Suprapubic skin (tissue), 4 donors: ENCODE data around the gene CEP170B. TPM values are rescaled to one million over a fixed set of nuclear protein-coding genes. Genes with fewer than 3 reads are reported as not detected.
A peak's percentile ranks its signal among the peaks of the same experiment; 100 is the strongest.
"Not testable (repeated sequence)": the region's sequence is repeated elsewhere in the genome, so short reads cannot be mapped to it uniquely, and the experiment has no call there.

Experiments
- DNase-seq, 2 donors: peaks; one replicate each; pipeline ENCODE4 v3.0.0-alpha.2; 2019; ENCODE audit warnings: low spot score in 2 of 2
- H3K27ac ChIP-seq: fragments of 200-600 bp; sonication (generic); one replicate; pipeline ENCODE4 v1.5.1; 2019
- H3K27me3 ChIP-seq: fragments of 200-600 bp; sonication (generic); one replicate; pipeline ENCODE4 v1.5.1; 2019
- H3K36me3 ChIP-seq: fragments of 200-600 bp; sonication (generic); one replicate; pipeline ENCODE4 v1.5.1; 2019
- H3K4me1 ChIP-seq: fragments of 200-600 bp; sonication (generic); one replicate; pipeline ENCODE4 v1.5.1; 2019
- H3K4me3 ChIP-seq: fragments of 200-600 bp; sonication (generic); one replicate; pipeline ENCODE4 v1.5.1; 2019; ENCODE audit warnings: mild to moderate bottlenecking
- H3K9me3 ChIP-seq: fragments of 200-600 bp; sonication (generic); one replicate; pipeline ENCODE4 v1.5.1; 2019
- EP300 ChIP-seq: sonication (generic); formaldehyde crosslinking; IDR thresholded peaks from one replicate; pipeline ENCODE4 v1.6.1; 2017; ENCODE audit warnings: antibody characterized with exemption
- POLR2A ChIP-seq, 2 donors: fragments of 450-650 bp; IDR thresholded peaks; one replicate each; pipeline ENCODE4 v1.6.1; 2017; ENCODE audit warnings: antibody characterized with exemption in 2 of 2, mild to moderate bottlenecking in 2 of 2, moderate library complexity in 2 of 2
- POLR2AphosphoS5 ChIP-seq, 3 donors: sonication (generic); formaldehyde crosslinking; IDR thresholded peaks; one replicate each; pipeline ENCODE4 v1.6.1; 2017; ENCODE audit warnings: antibody characterized with exemption in 3 of 3
- WGBS: methylation state at CpG from one replicate; pipeline ENCODE4 v1.1.5; 2018; 5-methylcytosine and 5-hydroxymethylcytosine counted together
- total RNA-seq, 4 donors: library from RNA; depleted of rRNA; stranded (reverse); fragments of >200 nt; gene quantifications; one replicate each; pipeline ENCODE4 v1.1.0, GENCODE V29; 2016
- TF ChIP-seq, protein P1 (sequence below), 2 donors: fragments of 200-600 bp in 1 of 2; fragments of 450-650 bp in 1 of 2; sonication (generic) in 1 of 2; IDR thresholded peaks; one replicate each; pipeline ENCODE4 v1.5.1; 2016 to 2019; ENCODE audit warnings: antibody characterized with exemption in 2 of 2, mild to moderate bottlenecking in 1 of 2, moderate library complexity in 1 of 2

CEP170B gene
- total RNA-seq, 4 donors from 2014 or later = 53.3 to 70.1 (median 60.4) TPM

DNA sequence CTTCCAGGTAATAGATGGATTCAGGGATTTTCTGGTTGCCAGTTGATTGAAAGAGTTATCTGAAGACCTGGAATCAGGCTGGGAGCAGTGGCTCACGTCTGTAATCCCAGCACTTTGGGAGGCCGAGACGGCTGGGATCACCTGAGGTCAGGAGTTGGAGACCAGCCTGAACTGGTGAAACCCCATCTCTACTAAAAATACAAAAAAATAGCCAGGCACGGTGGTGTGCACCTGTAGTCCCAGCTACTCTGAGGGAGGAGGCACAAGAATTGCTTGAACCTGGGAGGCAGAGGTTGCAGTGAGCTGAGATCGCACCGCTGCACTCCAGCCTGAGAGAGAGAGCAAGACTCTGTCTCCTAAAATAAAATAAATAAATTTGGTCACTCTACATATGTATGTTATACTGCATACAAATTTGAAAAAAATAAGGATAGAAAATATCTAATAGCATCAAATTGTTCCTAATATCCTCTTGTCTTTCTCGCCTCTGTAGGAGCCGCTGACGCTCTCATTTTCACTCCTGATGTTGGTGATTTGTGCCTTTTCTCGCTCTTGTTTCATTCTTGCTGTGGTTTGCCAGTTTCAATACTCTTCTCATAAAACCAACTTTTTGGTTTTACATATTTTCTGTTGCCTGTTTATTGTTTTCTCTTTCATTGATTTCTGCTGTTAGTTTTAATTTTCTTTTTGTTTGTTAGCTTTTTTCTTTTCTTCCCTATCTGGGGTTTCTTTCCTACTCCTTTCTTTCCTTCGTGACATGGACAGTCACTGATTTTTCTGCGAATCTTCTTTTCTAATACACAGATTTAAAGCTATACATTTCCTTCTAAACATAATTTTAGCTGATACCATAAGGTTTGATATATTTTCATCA lies 35.8 kb downstream of the CEP170B start:
- Histone ChIP-seq H3K27ac (no peak overlapping the region), H3K4me3 (no peak overlapping the region), H3K27me3 (peaks cover 8% of the 10 kb centered on the region), H3K36me3 (no peaks in the 10 kb centered on the region), H3K9me3 (no peaks in the 10 kb centered on the region), H3K4me1 (peaks cover 5% of the 10 kb centered on the region)
- WGBS = 87% methylated on average over 12 of the region's 12 CpGs
- peak in 1 of 2 donors; percentile 29 for DNase-seq
- TF ChIP-seq POLR2AphosphoS5 (IDR thresholded peaks at IDR 0.05) (no peak), EP300 (no peak), POLR2A (IDR thresholded peaks at IDR 0.05) (no peak)
- TF ChIP-seq, protein P1, sequence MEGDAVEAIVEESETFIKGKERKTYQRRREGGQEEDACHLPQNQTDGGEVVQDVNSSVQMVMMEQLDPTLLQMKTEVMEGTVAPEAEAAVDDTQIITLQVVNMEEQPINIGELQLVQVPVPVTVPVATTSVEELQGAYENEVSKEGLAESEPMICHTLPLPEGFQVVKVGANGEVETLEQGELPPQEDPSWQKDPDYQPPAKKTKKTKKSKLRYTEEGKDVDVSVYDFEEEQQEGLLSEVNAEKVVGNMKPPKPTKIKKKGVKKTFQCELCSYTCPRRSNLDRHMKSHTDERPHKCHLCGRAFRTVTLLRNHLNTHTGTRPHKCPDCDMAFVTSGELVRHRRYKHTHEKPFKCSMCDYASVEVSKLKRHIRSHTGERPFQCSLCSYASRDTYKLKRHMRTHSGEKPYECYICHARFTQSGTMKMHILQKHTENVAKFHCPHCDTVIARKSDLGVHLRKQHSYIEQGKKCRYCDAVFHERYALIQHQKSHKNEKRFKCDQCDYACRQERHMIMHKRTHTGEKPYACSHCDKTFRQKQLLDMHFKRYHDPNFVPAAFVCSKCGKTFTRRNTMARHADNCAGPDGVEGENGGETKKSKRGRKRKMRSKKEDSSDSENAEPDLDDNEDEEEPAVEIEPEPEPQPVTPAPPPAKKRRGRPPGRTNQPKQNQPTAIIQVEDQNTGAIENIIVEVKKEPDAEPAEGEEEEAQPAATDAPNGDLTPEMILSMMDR (IDR thresholded peaks at IDR 0.05) = no peak

DNA sequence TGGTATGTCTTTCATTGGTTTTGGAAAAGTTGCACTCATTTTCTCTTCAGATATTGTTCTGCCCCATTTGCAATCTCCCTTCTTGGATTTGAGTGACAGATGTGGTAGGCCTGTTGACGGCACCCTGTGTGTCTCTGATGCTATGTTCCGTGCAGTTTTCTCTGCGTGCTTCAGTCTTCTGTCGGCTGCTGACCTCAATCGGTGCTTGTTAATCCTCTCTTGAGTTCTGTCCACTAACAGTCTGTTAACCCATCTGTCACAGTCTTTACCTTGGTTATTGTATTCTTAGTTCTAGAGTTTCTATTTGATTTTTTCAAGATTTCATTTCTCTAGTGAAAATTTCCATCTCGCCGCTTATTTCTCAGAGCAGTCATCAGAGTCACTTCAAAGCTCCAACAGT lies 38.9 kb downstream of the CEP170B start:
- H3K9me3 ChIP-seq = no peaks in the 10 kb centered on the region
- H3K27me3 ChIP-seq = peaks cover 8% of the 10 kb centered on the region
- TF ChIP-seq, protein P1 (IDR thresholded peaks at IDR 0.05) = no peak
- TF ChIP-seq POLR2AphosphoS5 (IDR thresholded peaks at IDR 0.05) = no peak
- TF ChIP-seq EP300 = no peak
- no peak for TF ChIP-seq POLR2A (IDR thresholded peaks at IDR 0.05)
- peak in 1 of 2 donors; percentile 15 for DNase-seq
- H3K27ac ChIP-seq = no peak overlapping the region
- 91% methylated on average over 7 of the region's 7 CpGs for WGBS
- H3K4me1 ChIP-seq = no peaks in the 10 kb centered on the region
- H3K36me3 ChIP-seq = no peaks in the 10 kb centered on the region
- no peak overlapping the region for H3K4me3 ChIP-seq

DNA sequence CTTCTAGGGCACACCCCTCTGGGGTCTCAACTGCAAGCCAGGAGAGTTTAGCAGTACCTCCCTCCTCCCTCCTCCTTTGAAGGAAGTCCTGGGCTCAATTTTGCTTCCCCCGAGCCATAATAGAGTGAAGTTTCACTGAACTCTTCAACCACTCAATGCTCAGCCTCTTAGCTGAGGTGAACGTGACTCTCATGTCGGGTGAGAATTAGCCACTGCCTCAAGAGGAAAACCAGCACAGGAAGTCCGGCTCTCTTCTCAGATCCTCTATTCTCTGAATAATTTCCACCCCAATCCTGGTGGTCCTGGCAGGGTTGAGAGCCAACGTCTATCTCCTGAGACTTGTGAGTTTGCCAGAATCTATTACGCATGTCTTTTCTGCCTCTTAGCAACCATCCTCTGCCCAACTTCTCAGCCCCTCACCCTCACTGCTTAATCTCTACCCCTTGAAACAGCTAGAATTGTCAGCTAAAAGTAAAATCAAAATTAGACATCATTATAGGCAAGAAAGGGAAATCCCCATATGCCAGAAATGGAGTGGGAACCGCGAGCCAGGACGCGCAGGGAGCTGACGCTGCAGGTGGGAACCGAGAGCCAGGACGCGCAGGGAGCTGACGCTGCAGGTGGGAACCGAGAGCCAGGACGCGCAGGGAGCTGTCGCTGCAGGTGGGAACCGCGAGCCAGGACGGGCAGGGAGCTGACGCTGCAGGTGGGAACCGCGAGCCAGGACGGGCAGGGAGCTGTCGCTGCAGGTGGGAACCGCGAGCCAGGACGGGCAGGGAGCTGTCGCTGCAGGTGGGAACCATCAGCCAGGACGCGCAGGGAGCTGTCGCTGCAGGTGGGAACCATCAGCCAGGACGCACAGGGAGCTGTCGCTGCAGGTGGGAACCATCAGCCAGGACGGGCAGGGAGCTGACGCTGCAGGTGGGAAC lies 39.8 kb downstream of the CEP170B start:
- not testable (repeated sequence) for H3K4me3 ChIP-seq, H3K4me1 ChIP-seq, H3K9me3 ChIP-seq, H3K27me3 ChIP-seq, H3K36me3 ChIP-seq, H3K27ac ChIP-seq
- peak in 1 of 2 donors; percentile 20 for DNase-seq
- 67% methylated on average over 37 of the region's 38 CpGs for WGBS

DNA sequence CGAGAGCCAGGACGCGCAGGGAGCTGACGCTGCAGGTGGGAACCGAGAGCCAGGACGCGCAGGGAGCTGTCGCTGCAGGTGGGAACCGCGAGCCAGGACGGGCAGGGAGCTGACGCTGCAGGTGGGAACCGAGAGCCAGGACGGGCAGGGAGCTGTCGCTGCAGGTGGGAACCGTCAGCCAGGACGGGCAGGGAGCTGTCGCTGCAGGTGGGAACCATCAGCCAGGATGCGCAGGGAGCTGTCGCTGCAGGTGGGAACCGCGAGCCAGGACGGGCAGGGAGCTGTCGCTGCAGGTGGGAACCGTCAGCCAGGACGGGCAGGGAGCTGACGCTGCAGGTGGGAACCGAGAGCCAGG lies 40.5 kb downstream of the CEP170B start:
- 77% methylated on average over 28 of the region's 28 CpGs for WGBS
- not testable (repeated sequence) for DNase-seq, H3K27ac ChIP-seq

DNA sequence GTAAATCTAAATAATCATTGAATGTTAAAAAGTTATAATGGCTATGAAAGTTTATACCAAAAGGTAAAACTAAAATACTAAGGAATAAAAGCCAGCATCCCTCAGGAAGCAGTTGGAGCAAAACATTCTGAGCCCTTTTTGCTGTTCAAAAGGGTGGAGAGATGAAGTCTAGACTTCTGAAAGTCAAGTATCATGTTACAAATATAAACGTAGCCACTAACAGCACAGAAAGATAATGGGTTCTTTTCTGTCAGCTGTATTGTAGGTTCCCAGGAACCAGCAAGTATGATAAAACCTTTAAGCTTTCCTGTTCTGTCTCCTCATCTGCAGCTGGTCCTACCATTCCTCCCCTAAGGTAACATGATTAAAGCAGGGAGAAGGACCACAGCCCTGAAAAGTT lies 43.2 kb downstream of the CEP170B start:
- TF ChIP-seq EP300 (no peak), POLR2A (IDR thresholded peaks at IDR 0.05) (no peak), POLR2AphosphoS5 (IDR thresholded peaks at IDR 0.05) (no peak)
- TF ChIP-seq, protein P1 (IDR thresholded peaks at IDR 0.05) = no peak
- 14% methylated on average over 1 of the region's 1 CpG for WGBS
- Histone ChIP-seq H3K36me3 (no peaks in the 10 kb centered on the region), H3K27ac (no peak overlapping the region), H3K27me3 (peaks cover 8% of the 10 kb centered on the region), H3K4me3 (no peak overlapping the region), H3K9me3 (peaks cover 4% of the 10 kb centered on the region), H3K4me1 (no peaks in the 10 kb centered on the region)
- no peak for DNase-seq

More for the DNA sequence above, 40.5 kb downstream of the CEP170B start:
- not testable (repeated sequence) for H3K27me3 ChIP-seq, H3K36me3 ChIP-seq, H3K9me3 ChIP-seq, H3K4me3 ChIP-seq, H3K4me1 ChIP-seq

DNA sequence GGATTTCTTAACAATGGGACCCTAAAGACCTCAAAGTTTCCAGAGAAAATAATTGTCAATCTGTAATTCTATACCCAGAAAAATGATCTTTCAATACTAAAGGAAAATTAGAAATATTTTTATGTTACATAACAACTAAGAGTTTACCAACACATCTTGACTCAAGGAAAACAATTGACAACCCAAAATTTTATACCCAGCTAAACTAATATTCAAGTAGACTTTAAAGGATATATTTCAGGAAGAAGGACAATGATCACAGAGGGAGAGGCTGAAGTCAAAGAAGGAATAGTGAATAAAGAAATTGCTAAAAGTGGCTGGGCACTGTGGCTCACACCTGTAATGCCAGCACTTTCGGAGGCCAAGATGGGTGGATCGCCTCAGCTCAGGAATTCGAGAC lies 47.0 kb downstream of the CEP170B start:
- H3K9me3 ChIP-seq = peaks cover 4% of the 10 kb centered on the region
- DNase-seq = no peak
- no peaks in the 10 kb centered on the region for H3K27me3 ChIP-seq
- H3K27ac ChIP-seq = no peak overlapping the region
- H3K4me3 ChIP-seq = no peak overlapping the region
- TF ChIP-seq EP300 (no peak), POLR2A (IDR thresholded peaks at IDR 0.05) (no peak), POLR2AphosphoS5 (IDR thresholded peaks at IDR 0.05) (no peak)
- TF ChIP-seq, protein P1 (IDR thresholded peaks at IDR 0.05) = no peak
- H3K36me3 ChIP-seq = no peaks in the 10 kb centered on the region
- 85% methylated on average over 3 of the region's 3 CpGs for WGBS
- H3K4me1 ChIP-seq = no peaks in the 10 kb centered on the region
